ENCODE measurements around the gene UCKL1. TPM values are rescaled to one million over a fixed set of nuclear protein-coding genes. Genes with fewer than 3 reads are reported as not detected.

The UCKL1 gene
- total and polyA plus RNA-seq, 5 experiments from 2014 or later, result 19.8 to 50.9 (median 28.3) TPM

DNA sequence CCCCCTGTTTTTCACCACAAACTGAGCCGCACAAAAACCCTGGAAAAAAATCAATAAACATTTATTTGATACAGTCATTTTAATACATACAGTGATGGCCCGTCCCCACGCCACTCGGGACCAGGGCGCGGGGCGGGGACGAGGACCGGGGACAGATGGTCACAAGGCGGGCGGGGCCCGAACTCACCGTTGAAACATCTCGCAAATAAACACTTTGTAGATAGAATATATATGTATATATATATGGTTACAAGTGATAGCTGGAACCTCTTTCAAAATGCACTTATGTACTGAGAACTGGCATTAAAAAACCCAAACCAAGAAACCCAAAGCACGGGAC, 418 bp upstream of the UCKL1 start:
- peak; percentile 23 to 45 for ATAC-seq
- Mint-ChIP-seq H3K27ac (peak overlapping the region; percentile 22 to 90 (median 74)), H3K36me3 (peaks cover 0 to 15% (median 2%) of the 10 kb centered on the region in 3 donors), H3K9me3 (no peaks in the 10 kb centered on the region), H3K4me3 (peak overlapping the region; percentile 76 to 89 (median 84)), H3K27me3 (no peaks in the 10 kb centered on the region), H3K4me1 (peaks cover 10 to 41% (median 29%) of the 10 kb centered on the region in 4 donors)
- no peak for DNase-seq
- POLR2A ChIA-PET, result interaction anchor here (0.6 to 2.4 kb wide), 20 partner anchors 12 to 460 kb away, joined by 3 to 19 read pairs (median 4); partner anchors contain the start of genes ARFRP1, LIME1, PRPF6 and PTK6

DNA sequence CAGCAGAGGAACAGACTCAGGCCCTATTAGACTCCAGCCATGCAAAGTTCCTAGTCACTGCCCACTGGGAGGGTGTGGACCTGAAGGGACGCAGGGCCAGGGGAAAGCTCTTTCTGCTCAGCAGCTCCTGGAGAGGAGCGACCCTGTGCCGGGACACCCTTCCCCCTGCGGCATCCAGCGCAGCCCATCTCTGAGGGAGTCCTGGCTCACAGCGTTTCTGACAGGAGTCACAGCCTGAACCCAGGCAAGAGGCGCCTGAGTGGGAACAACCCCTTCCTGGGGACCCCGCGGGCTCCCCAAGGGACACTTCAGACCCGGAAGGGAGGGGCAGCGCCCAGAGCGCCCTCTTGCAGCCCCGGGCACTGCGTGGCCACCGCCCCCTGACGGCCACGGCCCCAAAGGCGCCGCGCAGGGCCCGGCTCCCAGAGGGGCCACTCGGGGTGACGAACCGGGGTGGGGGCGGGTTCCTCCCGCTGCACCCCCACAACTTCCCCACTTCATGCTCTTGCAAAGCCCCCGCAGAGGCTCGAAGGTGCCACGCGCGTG, 862 bp downstream of the UCKL1 start:
- peak in 2 of 10 donors; percentile 42 to 70 for DNase-seq
- peak overlapping the region in 6 of 10 donors; percentile 55 to 93 (median 79) for H3K27ac Mint-ChIP-seq
- H3K4me1 Mint-ChIP-seq, result peaks cover 10 to 45% (median 30%) of the 10 kb centered on the region in 4 donors
- ATAC-seq, result peak; percentile 8 to 11
- no peaks in the 10 kb centered on the region for H3K9me3 Mint-ChIP-seq
- H3K4me3 Mint-ChIP-seq, result peak overlapping the region; percentile 76 to 89 (median 80)
- peaks cover 0 to 9% (median 2%) of the 10 kb centered on the region in 3 donors for H3K36me3 Mint-ChIP-seq
- no peaks in the 10 kb centered on the region for H3K27me3 Mint-ChIP-seq
- POLR2A ChIA-PET, result interaction anchor here (0.6 to 2.2 kb wide), 5 partner anchors 12 to 434 kb away, joined by 3 to 16 read pairs (median 5); partner anchors contain the start of genes RGS19 and TCEA2

DNA sequence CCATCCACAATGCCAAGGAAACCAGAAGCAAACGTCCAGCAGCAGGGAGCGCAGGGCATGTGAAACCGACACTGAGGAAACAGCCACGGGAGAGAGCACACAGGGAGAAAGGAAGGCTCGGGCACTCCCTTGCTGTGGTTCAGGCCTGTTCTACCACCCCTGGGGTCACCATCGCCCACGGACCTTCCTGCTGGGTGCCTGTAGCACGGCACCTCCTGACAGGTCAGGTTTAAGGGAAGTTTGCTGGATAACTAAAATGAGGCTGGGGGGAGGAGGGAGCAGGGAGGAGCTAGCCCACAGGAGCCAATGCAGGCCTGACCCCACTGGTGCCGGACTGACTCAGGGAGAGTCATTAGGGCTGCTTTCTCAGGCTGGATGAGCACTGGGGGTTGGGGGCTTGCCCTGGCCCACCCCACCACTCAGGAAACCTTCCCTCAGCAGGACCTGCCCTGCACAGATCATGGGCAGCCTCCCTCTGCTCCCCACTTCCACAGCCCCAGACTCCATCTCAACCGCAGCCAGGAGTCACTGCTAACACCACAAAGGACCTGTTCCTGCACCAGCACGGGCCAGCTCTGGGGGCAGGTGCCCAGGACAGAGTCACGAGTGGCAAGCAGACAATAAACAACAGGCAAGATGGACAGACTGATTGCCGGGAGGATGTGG, 2.3 kb downstream of the UCKL1 start:
- Mint-ChIP-seq H3K4me1 (peaks cover 18 to 58% (median 38%) of the 10 kb centered on the region in 4 donors), H3K36me3 (peaks cover 0 to 2% (median 0%) of the 10 kb centered on the region in 3 donors), H3K27me3 (no peaks in the 10 kb centered on the region), H3K9me3 (no peaks in the 10 kb centered on the region), H3K27ac (peak overlapping the region; percentile 62 to 94 (median 80)), H3K4me3 (peak overlapping the region; percentile 76 to 86 (median 80))
- DNase-seq (no peak), ATAC-seq (no peak)
- POLR2A ChIA-PET, result no interaction called here

DNA sequence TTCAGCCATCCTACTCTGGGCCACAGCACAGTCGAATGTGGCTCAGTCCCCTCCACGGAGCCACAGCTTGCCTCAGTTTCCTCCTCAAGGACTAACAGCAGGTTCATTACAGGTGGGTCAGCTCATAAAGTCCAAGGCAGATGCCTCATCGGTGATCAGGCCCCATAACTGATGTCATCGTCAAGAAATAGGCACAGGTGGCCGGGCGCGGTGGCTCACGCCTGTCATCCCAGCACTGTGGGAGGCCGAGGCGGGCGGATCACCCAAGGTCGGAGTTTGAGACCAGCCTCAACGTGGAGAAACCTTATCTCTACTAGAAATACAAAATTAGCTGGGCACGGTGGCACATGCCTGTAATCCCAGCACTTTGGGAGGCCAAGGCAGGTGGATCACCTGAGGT, 3.4 kb downstream of the UCKL1 start:
- Mint-ChIP-seq H3K9me3 (no peaks in the 10 kb centered on the region), H3K4me1 (peaks cover 23 to 64% (median 48%) of the 10 kb centered on the region in 4 donors), H3K27me3 (no peaks in the 10 kb centered on the region), H3K27ac (peak overlapping the region in 4 of 10 donors; percentile 39 to 83 (median 74)), H3K36me3 (peaks cover 0 to 2% (median 0%) of the 10 kb centered on the region in 3 donors), H3K4me3 (peak overlapping the region in 2 of 10 donors; percentile 4 to 20)
- ATAC-seq (no peak), DNase-seq (no peak)
- POLR2A ChIA-PET, result interaction anchor here (0.7 kb wide), 1 partner anchor 13 kb away, joined by 3 read pairs; no protein-coding TSS in a partner anchor

DNA sequence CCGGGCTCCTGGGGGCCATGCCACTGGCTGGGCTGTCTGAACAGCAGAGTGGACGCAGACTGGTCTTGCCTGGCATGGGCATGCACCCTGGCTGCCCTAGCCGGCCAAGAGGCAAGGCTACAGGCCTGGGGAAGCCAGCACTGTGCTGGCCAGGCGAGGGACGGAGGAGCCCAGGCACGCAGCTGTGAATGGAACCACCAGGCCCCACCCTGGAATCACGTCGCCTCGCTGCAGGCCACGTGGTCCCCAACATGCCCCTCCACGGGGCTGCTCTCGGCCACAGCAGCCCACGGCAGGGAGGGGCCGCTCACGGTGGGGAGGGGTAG, 4.0 kb downstream of the UCKL1 start:
- POLR2A ChIA-PET, result interaction anchor here (0.7 to 1.7 kb wide), 2 partner anchors 10 to 12 kb away, joined by 3 to 7 read pairs; no protein-coding TSS in a partner anchor
- Mint-ChIP-seq H3K4me1 (peaks cover 27 to 65% (median 50%) of the 10 kb centered on the region in 4 donors), H3K27me3 (no peaks in the 10 kb centered on the region), H3K36me3 (peaks cover 0 to 2% (median 0%) of the 10 kb centered on the region in 3 donors), H3K4me3 (no peak overlapping the region), H3K27ac (peak overlapping the region in 1 of 10 donors; percentile 19), H3K9me3 (no peaks in the 10 kb centered on the region)
- DNase-seq (no peak), ATAC-seq (no peak)

DNA sequence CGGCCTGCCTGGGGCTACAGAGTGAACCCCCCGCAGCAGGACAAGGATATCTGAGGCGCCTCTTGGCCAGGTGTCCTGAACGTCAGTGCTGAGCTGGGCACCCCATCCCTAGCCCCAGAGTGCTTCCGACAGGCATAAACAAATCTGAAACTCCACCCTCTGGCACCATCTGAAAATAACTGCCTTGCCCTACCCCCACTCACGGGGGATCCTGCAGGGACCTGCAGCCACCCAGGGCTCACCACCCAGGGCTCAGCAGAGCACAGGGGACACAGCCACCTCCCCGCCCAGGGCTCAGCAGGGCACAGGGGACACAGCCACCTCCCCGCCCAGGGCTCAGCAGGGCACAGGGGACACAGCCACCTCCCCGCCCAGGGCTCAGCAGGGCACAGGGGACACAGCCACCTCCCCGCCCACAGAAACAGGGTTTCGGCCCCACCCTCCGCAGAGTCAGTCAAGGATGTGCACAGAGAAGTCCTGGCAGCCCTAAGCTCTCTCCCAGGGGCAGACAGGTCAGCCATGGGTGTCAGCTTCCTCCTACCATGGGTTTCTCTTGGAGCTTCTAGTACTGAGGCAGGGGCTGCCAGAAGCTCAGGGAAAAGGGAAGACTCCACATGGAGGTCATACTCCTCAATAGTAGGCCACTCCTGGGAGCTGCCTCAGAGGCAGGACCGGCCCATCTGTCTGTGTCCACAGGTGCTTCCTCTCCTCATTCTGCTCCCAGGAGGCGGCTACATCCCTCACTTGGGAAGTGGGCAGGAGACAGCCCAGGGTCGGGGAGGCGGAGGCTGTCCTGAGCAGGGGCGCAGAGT, 4.6 kb downstream of the UCKL1 start:
- DNase-seq (no peak), ATAC-seq (no peak)
- H3K4me3 Mint-ChIP-seq, result peak overlapping the region in 1 of 10 donors; percentile 41
- no peaks in the 10 kb centered on the region for H3K27me3 Mint-ChIP-seq
- peak overlapping the region in 4 of 10 donors; percentile 17 to 65 (median 54) for H3K27ac Mint-ChIP-seq
- H3K9me3 Mint-ChIP-seq, result no peaks in the 10 kb centered on the region
- POLR2A ChIA-PET, result interaction anchor here (1.3 to 1.7 kb wide), 2 partner anchors 10 to 50 kb away, joined by 6 to 7 read pairs; no protein-coding TSS in a partner anchor
- peaks cover 0 to 2% (median 0%) of the 10 kb centered on the region in 3 donors for H3K36me3 Mint-ChIP-seq
- H3K4me1 Mint-ChIP-seq, result peaks cover 28 to 68% (median 53%) of the 10 kb centered on the region in 4 donors

DNA sequence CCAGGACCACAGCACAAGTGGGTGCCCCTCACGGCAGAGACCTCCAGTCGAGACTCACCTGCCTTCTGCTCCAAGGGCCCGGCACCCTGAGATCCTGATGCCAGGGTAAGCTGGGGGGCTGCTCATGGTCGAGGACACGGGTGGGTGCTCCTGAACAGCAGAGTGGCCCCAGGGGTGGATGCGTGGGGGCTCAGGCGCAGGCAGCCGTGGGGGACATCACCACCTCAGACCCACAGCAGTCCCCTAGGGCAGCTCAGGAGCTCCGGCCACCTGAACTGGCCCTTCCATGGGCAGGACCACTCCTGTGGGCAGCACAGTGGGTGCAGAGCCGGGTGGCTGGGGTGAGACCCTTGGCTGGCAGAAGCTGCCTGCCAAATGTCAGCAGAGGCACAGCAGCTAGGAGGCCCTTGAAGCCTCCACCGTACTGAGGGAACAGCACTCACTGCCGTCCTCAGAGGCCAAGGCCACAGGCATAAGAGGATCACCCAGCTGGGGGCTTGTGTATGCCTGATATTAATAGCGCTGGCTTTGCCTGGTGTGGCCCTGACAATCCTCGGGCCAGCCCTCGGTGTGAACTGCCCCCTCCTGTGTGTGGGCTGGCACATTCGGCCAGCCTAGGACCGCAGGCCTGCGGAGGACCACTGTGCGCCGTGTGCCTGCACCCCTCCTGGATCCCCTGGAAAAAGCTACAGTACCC, 5.4 kb downstream of the UCKL1 start:
- Mint-ChIP-seq H3K4me3 (no peak overlapping the region), H3K4me1 (peaks cover 28 to 66% (median 52%) of the 10 kb centered on the region in 4 donors), H3K27ac (peak overlapping the region in 4 of 10 donors; percentile 17 to 99 (median 58)), H3K9me3 (no peaks in the 10 kb centered on the region), H3K27me3 (no peaks in the 10 kb centered on the region), H3K36me3 (peaks cover 0 to 3% (median 0%) of the 10 kb centered on the region in 3 donors)
- POLR2A ChIA-PET, result interaction anchor here (1.3 to 1.7 kb wide), 2 partner anchors 9 to 49 kb away, joined by 6 to 7 read pairs; no protein-coding TSS in a partner anchor
- DNase-seq, result no peak
- no peak for ATAC-seq

DNA sequence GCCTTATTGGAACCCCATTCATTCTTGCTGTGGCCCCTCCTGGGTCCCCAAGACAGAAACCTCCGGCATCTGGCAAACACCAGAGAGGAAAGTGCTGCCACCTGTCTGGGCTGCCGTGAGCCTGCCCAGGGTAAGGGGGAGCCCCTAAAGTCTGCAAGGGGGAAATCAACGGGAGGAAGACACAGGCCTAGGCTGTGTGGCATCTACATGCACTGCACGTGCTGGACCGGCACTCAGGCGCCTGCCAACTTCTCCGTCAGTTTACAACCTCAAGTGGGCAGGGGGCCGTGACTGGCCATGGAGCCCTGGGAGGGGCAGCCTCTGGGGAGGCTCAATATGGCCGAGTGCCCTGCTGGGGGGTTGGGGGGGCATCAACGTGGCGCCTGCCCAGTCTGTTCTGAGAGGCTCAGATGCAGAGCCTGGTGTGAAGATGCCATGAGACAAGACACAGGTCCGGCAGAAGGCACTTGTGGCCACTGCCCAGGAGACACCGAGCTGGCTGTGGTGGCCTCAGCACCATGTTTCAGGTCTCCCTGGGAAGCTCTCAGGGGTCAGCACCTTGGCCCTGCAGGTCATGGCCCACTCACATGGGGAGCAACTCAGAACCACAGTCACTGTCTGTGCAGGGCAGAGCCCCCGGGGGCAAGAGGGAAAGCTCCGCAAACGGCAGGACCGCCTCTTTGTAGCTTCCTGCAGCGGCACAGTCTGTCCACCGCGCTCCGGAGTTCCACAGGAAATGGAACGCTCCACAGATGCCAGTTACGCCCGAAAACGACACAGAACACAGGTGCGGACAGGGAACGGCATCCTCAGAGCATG, 8.4 kb downstream of the UCKL1 start:
- ATAC-seq (peak; percentile 38 to 41), DNase-seq (peak in 7 of 10 donors; percentile 29 to 63 (median 49))
- Mint-ChIP-seq H3K4me3 (peak overlapping the region; percentile 81 to 95 (median 92)), H3K27ac (peak overlapping the region; percentile 94 to 99 (median 98)), H3K4me1 (peaks cover 23 to 59% (median 37%) of the 10 kb centered on the region in 4 donors), H3K36me3 (peaks cover 0 to 10% (median 0%) of the 10 kb centered on the region in 3 donors), H3K9me3 (no peaks in the 10 kb centered on the region), H3K27me3 (no peaks in the 10 kb centered on the region)
- POLR2A ChIA-PET, result no interaction called here

DNA sequence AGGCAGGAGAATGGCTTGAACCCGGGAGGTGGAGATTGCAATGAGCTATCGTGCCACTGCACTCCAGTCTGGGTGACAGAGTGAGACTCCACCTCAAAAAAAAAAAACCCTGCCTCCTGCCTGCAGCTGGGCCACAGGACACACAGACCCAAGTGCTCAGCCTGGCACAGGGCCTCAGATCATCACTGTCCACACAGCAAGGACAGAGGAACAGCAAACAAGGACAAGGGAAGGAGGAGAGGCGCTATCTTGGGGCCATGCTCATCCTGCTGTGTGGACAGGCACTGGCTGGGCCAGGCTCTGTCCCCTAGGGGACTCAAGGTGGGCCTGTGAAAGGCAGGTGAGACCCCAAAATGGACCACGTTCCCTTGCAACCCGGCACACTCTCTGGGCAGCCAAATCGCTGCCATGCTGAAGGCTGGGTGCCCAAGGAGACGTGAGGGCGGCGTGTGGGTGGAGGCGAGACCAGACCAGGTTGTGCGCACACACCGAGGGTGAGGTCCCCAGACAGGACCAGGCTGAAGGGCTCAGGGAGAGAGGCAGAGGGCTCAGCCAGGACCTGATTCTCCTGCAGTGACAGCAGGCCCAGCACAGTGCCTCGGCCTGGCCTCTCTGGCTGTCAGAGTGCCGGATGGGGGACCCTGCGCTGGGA, 9.1 kb downstream of the UCKL1 start:
- POLR2A ChIA-PET, result interaction anchor here (0.7 kb wide), 1 partner anchor 45 kb away, joined by 4 read pairs; no protein-coding TSS in a partner anchor
- ATAC-seq (no peak), DNase-seq (peak in 1 of 10 donors; percentile 50)
- Mint-ChIP-seq H3K27me3 (no peaks in the 10 kb centered on the region), H3K9me3 (peaks cover 0 to 2% (median 0%) of the 10 kb centered on the region in 9 donors), H3K36me3 (peaks cover 0 to 13% (median 0%) of the 10 kb centered on the region in 3 donors), H3K4me3 (peak overlapping the region; percentile 70 to 95 (median 90)), H3K27ac (peak overlapping the region; percentile 14 to 99 (median 92)), H3K4me1 (peaks cover 25 to 60% (median 39%) of the 10 kb centered on the region in 4 donors)

DNA sequence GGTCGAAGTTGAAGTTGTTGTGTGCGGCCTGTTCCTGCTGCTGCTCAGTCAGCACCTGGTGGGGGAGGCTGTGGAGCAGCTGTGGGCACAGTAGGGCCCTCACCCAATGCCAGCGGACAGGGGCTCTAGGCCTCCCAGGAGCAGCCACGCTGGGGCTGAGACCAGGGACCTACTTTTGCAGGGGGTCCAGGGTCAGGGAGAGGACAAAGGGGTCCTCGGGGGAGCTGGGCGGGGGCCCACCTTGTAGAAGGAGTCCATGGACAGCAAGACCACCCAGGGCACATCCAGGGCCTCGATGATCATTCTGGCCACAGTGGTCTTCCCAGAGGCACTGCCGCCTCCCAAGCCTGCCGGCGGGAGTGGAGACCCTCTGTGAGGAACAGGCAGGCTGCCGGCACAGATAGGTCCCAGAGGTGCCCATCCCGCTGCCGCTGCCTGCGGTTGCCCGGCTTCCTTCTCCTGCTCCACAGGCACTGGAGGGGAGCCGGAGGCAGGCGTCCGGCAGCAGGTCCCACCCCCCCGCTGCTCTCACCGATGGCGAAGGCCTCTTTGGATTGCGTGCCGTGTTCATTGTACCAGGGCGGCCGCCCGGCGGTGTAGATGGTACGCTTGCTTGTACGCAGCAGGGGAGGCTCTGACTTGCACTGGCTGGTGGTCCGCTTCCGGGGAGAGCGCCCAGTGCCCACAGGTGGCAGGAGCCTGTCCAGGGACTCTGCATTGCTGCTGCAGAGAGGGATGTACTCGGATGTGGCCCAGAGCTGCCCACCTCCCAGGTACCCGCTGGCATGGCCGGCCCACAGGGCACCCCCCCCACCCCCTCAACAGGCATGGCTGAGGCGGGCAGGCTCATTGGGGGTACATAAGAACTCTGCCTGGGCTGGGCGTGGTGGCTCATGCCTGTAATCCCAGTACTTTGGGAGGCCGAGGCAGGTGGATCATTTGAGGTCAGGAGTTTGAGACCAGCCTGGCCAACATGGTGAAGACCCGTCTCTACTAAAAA, 10.0 kb downstream of the UCKL1 start:
- DNase-seq (peak in 1 of 10 donors; percentile 60), ATAC-seq (no peak)
- Mint-ChIP-seq H3K27ac (peak overlapping the region in 5 of 10 donors; percentile 17 to 99 (median 43)), H3K36me3 (peaks cover 0 to 13% (median 0%) of the 10 kb centered on the region in 3 donors), H3K4me3 (peak overlapping the region in 5 of 10 donors; percentile 4 to 95 (median 68)), H3K27me3 (no peaks in the 10 kb centered on the region), H3K9me3 (peaks cover 0 to 2% (median 0%) of the 10 kb centered on the region in 9 donors), H3K4me1 (peaks cover 28 to 64% (median 45%) of the 10 kb centered on the region in 4 donors)
- POLR2A ChIA-PET, result interaction anchor here (0.7 kb wide), 1 partner anchor 44 kb away, joined by 4 read pairs; no protein-coding TSS in a partner anchor
